ENCODE measurements around the gene CHM. TPM values are rescaled to one million over a fixed set of nuclear protein-coding genes. Genes with fewer than 3 reads are reported as not detected.

CHM gene
- total and polyA plus RNA-seq, 10 of the 15 experiments (the other 5 are each of a cell fraction or from before 2014, with no cell fraction given), result 4.8 to 19.0 (median 8.0) TPM

- H3K9me3 ChIP-seq (replicated peaks; ENCODE audit: control insufficient read depth, insufficient read depth, low read length), result no peaks in the 10 kb centered on the region; the same call in 2 of the 3 replicates
- no TSS peak for BruUV-seq (replicated peaks)
- ChIA-PET RAD21 (ENCODE audit: unreplicated experiment) (no interaction called here), CTCF (no interaction called here), POLR2A (no interaction called here), SMC1A (ENCODE audit: uncharacterized antibody, unreplicated experiment) (interaction anchor here (1.1 kb wide), 1 partner anchor 130 kb away, joined by 3 read pairs; no protein-coding TSS in a partner anchor)
- no peak overlapping the region for H3K4me2 ChIP-seq (ENCODE audit: control insufficient read depth, insufficient read depth)
- H3K9ac ChIP-seq (ENCODE audit: control insufficient read depth, insufficient read depth, low read length), result no peak overlapping the region
- H3K27ac ChIP-seq (ENCODE audit: control insufficient read depth, insufficient read depth), result no peak overlapping the region
- H4K20me1 ChIP-seq (ENCODE audit: control insufficient read depth, insufficient read depth), result no peaks in the 10 kb centered on the region
- H3K27me3 ChIP-seq (replicated peaks in 1 of 2; ENCODE audit: control insufficient read depth in 2 of 2, insufficient read depth in 2 of 2, low read length in 1 of 2), result no peaks in the 10 kb centered on the region
- no peak for ATAC-seq
- intact Hi-C loops (cut with micrococcal nuclease; ENCODE audit: unreplicated experiment), result no loop called here
- TF ChIP-seq YY1 (IDR thresholded peaks at IDR 0.05; ENCODE audit: low read depth, low read length), result no peak
- TF ChIP-seq, protein P1, sequence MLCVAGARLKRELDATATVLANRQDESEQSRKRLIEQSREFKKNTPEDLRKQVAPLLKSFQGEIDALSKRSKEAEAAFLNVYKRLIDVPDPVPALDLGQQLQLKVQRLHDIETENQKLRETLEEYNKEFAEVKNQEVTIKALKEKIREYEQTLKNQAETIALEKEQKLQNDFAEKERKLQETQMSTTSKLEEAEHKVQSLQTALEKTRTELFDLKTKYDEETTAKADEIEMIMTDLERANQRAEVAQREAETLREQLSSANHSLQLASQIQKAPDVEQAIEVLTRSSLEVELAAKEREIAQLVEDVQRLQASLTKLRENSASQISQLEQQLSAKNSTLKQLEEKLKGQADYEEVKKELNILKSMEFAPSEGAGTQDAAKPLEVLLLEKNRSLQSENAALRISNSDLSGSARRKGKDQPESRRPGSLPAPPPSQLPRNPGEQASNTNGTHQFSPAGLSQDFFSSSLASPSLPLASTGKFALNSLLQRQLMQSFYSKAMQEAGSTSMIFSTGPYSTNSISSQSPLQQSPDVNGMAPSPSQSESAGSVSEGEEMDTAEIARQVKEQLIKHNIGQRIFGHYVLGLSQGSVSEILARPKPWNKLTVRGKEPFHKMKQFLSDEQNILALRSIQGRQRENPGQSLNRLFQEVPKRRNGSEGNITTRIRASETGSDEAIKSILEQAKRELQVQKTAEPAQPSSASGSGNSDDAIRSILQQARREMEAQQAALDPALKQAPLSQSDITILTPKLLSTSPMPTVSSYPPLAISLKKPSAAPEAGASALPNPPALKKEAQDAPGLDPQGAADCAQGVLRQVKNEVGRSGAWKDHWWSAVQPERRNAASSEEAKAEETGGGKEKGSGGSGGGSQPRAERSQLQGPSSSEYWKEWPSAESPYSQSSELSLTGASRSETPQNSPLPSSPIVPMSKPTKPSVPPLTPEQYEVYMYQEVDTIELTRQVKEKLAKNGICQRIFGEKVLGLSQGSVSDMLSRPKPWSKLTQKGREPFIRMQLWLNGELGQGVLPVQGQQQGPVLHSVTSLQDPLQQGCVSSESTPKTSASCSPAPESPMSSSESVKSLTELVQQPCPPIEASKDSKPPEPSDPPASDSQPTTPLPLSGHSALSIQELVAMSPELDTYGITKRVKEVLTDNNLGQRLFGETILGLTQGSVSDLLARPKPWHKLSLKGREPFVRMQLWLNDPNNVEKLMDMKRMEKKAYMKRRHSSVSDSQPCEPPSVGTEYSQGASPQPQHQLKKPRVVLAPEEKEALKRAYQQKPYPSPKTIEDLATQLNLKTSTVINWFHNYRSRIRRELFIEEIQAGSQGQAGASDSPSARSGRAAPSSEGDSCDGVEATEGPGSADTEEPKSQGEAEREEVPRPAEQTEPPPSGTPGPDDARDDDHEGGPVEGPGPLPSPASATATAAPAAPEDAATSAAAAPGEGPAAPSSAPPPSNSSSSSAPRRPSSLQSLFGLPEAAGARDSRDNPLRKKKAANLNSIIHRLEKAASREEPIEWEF (IDR thresholded peaks at IDR 0.05; ENCODE audit: insufficient replicate concordance, low read depth, low read length), result no peak
- TF ChIP-seq BCL3 (IDR thresholded peaks at IDR 0.05; ENCODE audit: borderline replicate concordance, insufficient read depth, low read depth, low read length, poor library complexity, severe bottlenecking), result no peak
- TF ChIP-seq SIN3A (IDR thresholded peaks at IDR 0.05; ENCODE audit: low read depth, low read length), result no peak
- no peak for TF ChIP-seq JUNB (IDR thresholded peaks at IDR 0.05)
- TF ChIP-seq ZNF687 (IDR thresholded peaks at IDR 0.05), result no peak
- no peak for TF ChIP-seq IKZF1 (conservative IDR thresholded peaks at IDR 0.05)
- no peak for TF ChIP-seq NRF1 (conservative IDR thresholded peaks at IDR 0.05; ENCODE audit: low read depth, low read length)
- TF ChIP-seq BRCA1 (IDR thresholded peaks at IDR 0.05; ENCODE audit: low read depth, low read length), result no peak
- TF ChIP-seq IRF4 (IDR thresholded peaks at IDR 0.05; ENCODE audit: low read depth, low read length), result no peak
- no peak for TF ChIP-seq KDM1A (IDR thresholded peaks at IDR 0.05; ENCODE audit: borderline replicate concordance)
- DNase-seq (ENCODE audit: low read depth, low spot score), result no peak
- H3K79me2 ChIP-seq (ENCODE audit: control insufficient read depth, insufficient read depth, low read length), result no peaks in the 10 kb centered on the region
- FAIRE-seq, result no peak
- no peaks in the 10 kb centered on the region for H3K4me1 ChIP-seq (ENCODE audit: control insufficient read depth, insufficient read depth, low read length)
- no peak overlapping the region for H2AFZ ChIP-seq (ENCODE audit: control insufficient read depth, low read depth, low read length)
- in situ Hi-C loops (cut with MboI), result no loop called here
- 44% methylated on average over 3 of the region's 3 CpGs for whole genome bisulfite sequencing (ENCODE audit: insufficient coverage, insufficient replicate concordance, low lambda C conversion rate, missing lambda C conversion rate)
- no peak overlapping the region for H3K4me3 ChIP-seq
- H3K36me3 ChIP-seq (ENCODE audit: control insufficient read depth in 2 of 2, insufficient read depth in 2 of 2, low read length in 1 of 2), result no peaks in the 10 kb centered on the region
Measured at GRCh38 chrX:85992811-85993229, 54.5 kb downstream of the CHM start.
